HS-5 (cell line): ENCODE data around the gene RAPGEF1.

Experiments
- DNase-seq: peaks from one replicate; pipeline ENCODE4 v3.0.0-alpha.2; 2012; ENCODE audit warnings: low read depth

Gene RAPGEF1

GRCh38 chr9:131704988-131705387 is 34.9 kb downstream of the RAPGEF1 start:
- DNase-seq: no peak

GRCh38 chr9:131704141-131704983 is 35.5 kb downstream of the RAPGEF1 start:
- no peak for DNase-seq

GRCh38 chr9:131703697-131704096 is 36.2 kb downstream of the RAPGEF1 start:
- no peak for DNase-seq

- no peak for DNase-seq
Measured at GRCh38 chr9:131702911-131703310, 37.0 kb downstream of the RAPGEF1 start.

- DNase-seq: no peak
Measured at GRCh38 chr9:131701789-131702337, 38.0 kb downstream of the RAPGEF1 start.

GRCh38 chr9:131701436-131701781 is 38.5 kb downstream of the RAPGEF1 start:
- no peak for DNase-seq

- DNase-seq: no peak
Measured at GRCh38 chr9:131700765-131701435, 39.0 kb downstream of the RAPGEF1 start.

GRCh38 chr9:131700076-131700475 is 39.8 kb downstream of the RAPGEF1 start:
- no peak for DNase-seq

- DNase-seq: no peak
Measured at GRCh38 chr9:131698618-131698985, 41.3 kb downstream of the RAPGEF1 start.

- DNase-seq: no peak
Measured at GRCh38 chr9:131697908-131698617, 41.8 kb downstream of the RAPGEF1 start.

GRCh38 chr9:131697097-131697496 is 42.8 kb downstream of the RAPGEF1 start:
- no peak for DNase-seq

GRCh38 chr9:131695836-131696460 is 43.9 kb downstream of the RAPGEF1 start:
- no peak for DNase-seq

GRCh38 chr9:131695366-131695765 is 44.5 kb downstream of the RAPGEF1 start:
- no peak for DNase-seq

GRCh38 chr9:131693651-131694597 is 46.0 kb downstream of the RAPGEF1 start:
- DNase-seq: no peak

GRCh38 chr9:131692612-131693562 is 47.0 kb downstream of the RAPGEF1 start:
- no peak for DNase-seq

GRCh38 chr9:131691969-131692611 is 47.8 kb downstream of the RAPGEF1 start:
- DNase-seq: no peak

GRCh38 chr9:131690941-131691573 is 48.8 kb downstream of the RAPGEF1 start:
- no peak for DNase-seq

- no peak for DNase-seq
Measured at GRCh38 chr9:131690462-131690861, 49.4 kb downstream of the RAPGEF1 start.

- DNase-seq: no peak
Measured at GRCh38 chr9:131688377-131688776, 51.5 kb downstream of the RAPGEF1 start.
